SK-N-SH (cell line): ENCODE measurements around the gene RPH3AL. TPM values are rescaled to one million over a fixed set of nuclear protein-coding genes. Genes with fewer than 3 reads are reported as not detected.
"Not testable (repeated sequence)": the region's sequence is repeated elsewhere in the genome, so short reads cannot be mapped to it uniquely, and the experiment has no call there.

ENCODE experiments used
- CTCF ChIA-PET: fragments of 300-600, 350-600 bp; formaldehyde crosslinking; extraction: SDS; loops from one replicate; lab custom pipeline; 2021; lab: Yijun Ruan, JAX
- POLR2A ChIA-PET: fragments of 350-600 bp; sonication (Branson Sonifier 250); formaldehyde crosslinking; extraction: SDS; loops from one replicate; lab custom pipeline; 2020; ENCODE audit warnings: antibody characterized with exemption, inconsistent platforms; lab: Yijun Ruan, JAX
- DNase-seq: peaks from one replicate; pipeline ENCODE4 v3.0.0; 2012
- H2AFZ ChIP-seq: fragments of 200-600 bp; sonication (generic); 2 replicates; pipeline ENCODE4 v1.8.1; 2016; ENCODE audit warnings: antibody characterized with exemption, mild to moderate bottlenecking, low read depth
- H3F3A ChIP-seq: fragments of 200-600 bp; sonication (generic); replicated peaks from 2 replicates; pipeline ENCODE3; 2016; ENCODE audit warnings: antibody characterized with exemption, mild to moderate bottlenecking; ENCODE audit not compliant: insufficient read depth
- H3K27ac ChIP-seq, 2 experiments: fragments of 200-500 bp in 1 of 2; fragments of 200-600 bp in 1 of 2; sonication (Bioruptor generic) in 1 of 2; sonication (generic), shearing (Covaris generic) in 1 of 2; 2 replicates each; pipeline versions ENCODE4 v1.5.1 to v1.6.1; 2014 to 2016; ENCODE audit warnings: low read depth in 2 of 2, inconsistent platforms in 1 of 2, low read length in 1 of 2, mild to moderate bottlenecking in 1 of 2, mixed read lengths in 1 of 2
- H3K27me3 ChIP-seq: fragments of 200-600 bp; sonication (generic), shearing (Covaris generic); 2 replicates; pipeline ENCODE4 v1.6.1; 2016; ENCODE audit warnings: mixed run types; ENCODE audit not compliant: insufficient read depth
- H3K36me3 ChIP-seq, 2 experiments: fragments of 200-500 bp in 1 of 2; fragments of 200-600 bp in 1 of 2; sonication (Bioruptor generic) in 1 of 2; sonication (generic) in 1 of 2; replicated peaks in 1 of 2; 2 replicates each; pipeline versions ENCODE3 to v1.5.1; 2014 to 2016; ENCODE audit warnings: low read length in 1 of 2, mild to moderate bottlenecking in 1 of 2; ENCODE audit not compliant: insufficient read depth in 2 of 2, control insufficient read depth in 1 of 2
- H3K4me1 ChIP-seq, 2 experiments: fragments of 200-500 bp in 1 of 2; fragments of 200-600 bp in 1 of 2; sonication (Bioruptor generic) in 1 of 2; sonication (generic), shearing (Covaris generic) in 1 of 2; 2 replicates each; pipeline versions ENCODE4 v1.5.1 to v1.6.1; 2014 to 2016; ENCODE audit warnings: low read depth in 1 of 2, low read length in 1 of 2, mixed run types in 1 of 2; ENCODE audit not compliant: insufficient read depth in 2 of 2, control insufficient read depth in 1 of 2
- H3K4me2 ChIP-seq: fragments of 200-600 bp; sonication (generic), shearing (Covaris generic); 2 replicates; pipeline ENCODE4 v1.6.1; 2017; ENCODE audit warnings: mixed run types
- H3K4me3 ChIP-seq, 2 experiments: fragments of 200-500 bp in 1 of 2; fragments of 200-600 bp in 1 of 2; sonication (Bioruptor generic) in 1 of 2; sonication (generic), shearing (Covaris generic) in 1 of 2; 2 replicates each; pipeline versions ENCODE4 v1.5.1 to v1.8.1; 2014 to 2016; ENCODE audit warnings: low read depth in 2 of 2, inconsistent platforms in 1 of 2, low read length in 1 of 2, mild to moderate bottlenecking in 1 of 2, mixed read lengths in 1 of 2, moderate library complexity in 1 of 2
- H3K79me2 ChIP-seq: fragments of 200-600 bp; sonication (generic); 2 replicates; pipeline ENCODE4 v1.8.1; 2017; ENCODE audit warnings: mild to moderate bottlenecking; ENCODE audit not compliant: insufficient read depth
- H3K9ac ChIP-seq: fragments of 200-600 bp; sonication (generic); 2 replicates; pipeline ENCODE4 v1.6.1; 2017; ENCODE audit warnings: mixed run types
- H3K9me2 ChIP-seq: fragments of 200-600 bp; sonication (generic); 2 replicates; pipeline ENCODE4 v1.6.1; 2017; ENCODE audit warnings: mixed run types
- H3K9me3 ChIP-seq: fragments of 200-600 bp; sonication (generic); 2 replicates; pipeline ENCODE4 v1.6.1; 2017; ENCODE audit warnings: mixed run types, mild to moderate bottlenecking, moderate library complexity
- H4K20me1 ChIP-seq: fragments of 200-600 bp; sonication (generic); 2 replicates; pipeline ENCODE4 v1.6.1; 2017; ENCODE audit warnings: mild to moderate bottlenecking, mixed run types; ENCODE audit not compliant: insufficient read depth
- GABPA ChIP-seq: IDR thresholded peaks from 2 replicates; pipeline ENCODE4 v1.4.0; 2012; ENCODE audit warnings: low read depth, mild to moderate bottlenecking
- MEF2A ChIP-seq: IDR thresholded peaks from 2 replicates; pipeline ENCODE4 v1.4.0; 2012; ENCODE audit warnings: low read depth, borderline replicate concordance
- MXI1 ChIP-seq: IDR thresholded peaks from 2 replicates; pipeline ENCODE4 v1.6.1; 2012; ENCODE audit warnings: mild to moderate bottlenecking, low read depth, low read length, improper control_type of control experiment
- NRF1 ChIP-seq: IDR thresholded peaks from 2 replicates; pipeline ENCODE4 v1.6.1; 2012; ENCODE audit warnings: low read depth, mild to moderate bottlenecking, low read length
- RFX5 ChIP-seq: IDR thresholded peaks from 2 replicates; pipeline ENCODE4 v1.6.1; 2012; ENCODE audit warnings: mild to moderate bottlenecking, improper control_type of control experiment, low read length
- RXRA ChIP-seq: IDR thresholded peaks from 2 replicates; pipeline ENCODE4 v1.4.0; 2012; ENCODE audit warnings: low read depth, mild to moderate bottlenecking, borderline replicate concordance
- TCF12 ChIP-seq: IDR thresholded peaks from 2 replicates; pipeline ENCODE4 v1.4.0; 2012
- WGBS: methylation state at CpG from one replicate; pipeline ENCODE4 v1.1.6; 2017; ENCODE audit warnings: low lambda C conversion rate; 5-methylcytosine and 5-hydroxymethylcytosine counted together
- polyA plus RNA-seq, 3 experiments: library from polyadenylated mRNA; depleted of rRNA; stranded (reverse); fragments of >200 nt; gene quantifications; 2 replicates each; pipeline ENCODE4 v1.2.3, GENCODE V29; 2012
- TF ChIP-seq, protein P1 (sequence below): IDR thresholded peaks from 2 replicates; pipeline ENCODE4 v1.6.1; 2012; ENCODE audit warnings: mild to moderate bottlenecking, low read depth, low read length, moderate library complexity
- TF ChIP-seq, protein P2 (sequence below): fragments of 150-350 bp; IDR thresholded peaks from 2 replicates; pipeline ENCODE4 v1.6.1; 2016; ENCODE audit warnings: mild to moderate bottlenecking, low read depth, low read length
- TF ChIP-seq, protein P3 (sequence below): fragments of 150-350 bp; IDR thresholded peaks from 2 replicates; pipeline ENCODE4 v1.6.1; 2017; ENCODE audit warnings: antibody characterized with exemption, low read length, low read depth, borderline replicate concordance
- TF ChIP-seq, protein P4 (sequence below): IDR thresholded peaks from 2 replicates; pipeline ENCODE4 v1.4.0; 2012; ENCODE audit warnings: low read depth

Gene RPH3AL
- polyA plus RNA-seq, 1 of the 3 experiments (the other 2 are of a cell fraction), result 2.9 TPM

DNA sequence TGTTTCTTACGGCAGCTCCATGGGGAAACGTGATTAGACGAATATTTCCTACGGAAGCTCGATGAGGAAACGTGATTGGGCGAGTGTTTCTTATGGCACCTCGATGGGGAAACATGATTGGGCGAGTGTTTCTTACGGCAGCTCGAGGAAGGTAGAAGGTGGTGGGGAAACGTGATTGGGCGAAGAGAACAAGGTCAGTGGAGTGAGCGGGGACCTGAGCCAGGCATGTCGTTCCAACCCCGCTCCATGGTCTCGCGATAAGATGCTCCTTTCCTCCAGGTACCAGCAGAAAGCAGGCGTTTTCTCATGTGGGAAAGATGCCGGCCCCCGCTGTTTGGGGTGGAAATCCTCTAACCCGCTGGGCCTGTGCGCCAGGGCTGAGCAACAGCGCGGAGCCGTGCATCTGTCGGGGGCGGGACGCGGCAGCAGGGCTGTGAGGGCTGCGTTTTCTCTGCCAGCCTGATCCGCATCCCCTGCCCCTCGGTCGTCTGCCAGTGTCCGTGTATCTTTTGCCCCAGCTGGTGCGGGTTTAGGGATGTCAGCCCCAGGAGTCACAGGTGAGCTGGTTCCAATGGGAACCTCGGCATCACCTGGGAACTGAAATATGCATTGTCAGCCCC, 145.6 kb downstream of the RPH3AL start:
- no peaks in the 10 kb centered on the region for H3K9me3 ChIP-seq
- no peak overlapping the region for H3K4me3 ChIP-seq
- no peak overlapping the region for H2AFZ ChIP-seq
- H3K9me2 ChIP-seq, result no peaks in the 10 kb centered on the region
- no peak for TF ChIP-seq RXRA
- TF ChIP-seq MEF2A, result no peak
- TF ChIP-seq, protein P1, sequence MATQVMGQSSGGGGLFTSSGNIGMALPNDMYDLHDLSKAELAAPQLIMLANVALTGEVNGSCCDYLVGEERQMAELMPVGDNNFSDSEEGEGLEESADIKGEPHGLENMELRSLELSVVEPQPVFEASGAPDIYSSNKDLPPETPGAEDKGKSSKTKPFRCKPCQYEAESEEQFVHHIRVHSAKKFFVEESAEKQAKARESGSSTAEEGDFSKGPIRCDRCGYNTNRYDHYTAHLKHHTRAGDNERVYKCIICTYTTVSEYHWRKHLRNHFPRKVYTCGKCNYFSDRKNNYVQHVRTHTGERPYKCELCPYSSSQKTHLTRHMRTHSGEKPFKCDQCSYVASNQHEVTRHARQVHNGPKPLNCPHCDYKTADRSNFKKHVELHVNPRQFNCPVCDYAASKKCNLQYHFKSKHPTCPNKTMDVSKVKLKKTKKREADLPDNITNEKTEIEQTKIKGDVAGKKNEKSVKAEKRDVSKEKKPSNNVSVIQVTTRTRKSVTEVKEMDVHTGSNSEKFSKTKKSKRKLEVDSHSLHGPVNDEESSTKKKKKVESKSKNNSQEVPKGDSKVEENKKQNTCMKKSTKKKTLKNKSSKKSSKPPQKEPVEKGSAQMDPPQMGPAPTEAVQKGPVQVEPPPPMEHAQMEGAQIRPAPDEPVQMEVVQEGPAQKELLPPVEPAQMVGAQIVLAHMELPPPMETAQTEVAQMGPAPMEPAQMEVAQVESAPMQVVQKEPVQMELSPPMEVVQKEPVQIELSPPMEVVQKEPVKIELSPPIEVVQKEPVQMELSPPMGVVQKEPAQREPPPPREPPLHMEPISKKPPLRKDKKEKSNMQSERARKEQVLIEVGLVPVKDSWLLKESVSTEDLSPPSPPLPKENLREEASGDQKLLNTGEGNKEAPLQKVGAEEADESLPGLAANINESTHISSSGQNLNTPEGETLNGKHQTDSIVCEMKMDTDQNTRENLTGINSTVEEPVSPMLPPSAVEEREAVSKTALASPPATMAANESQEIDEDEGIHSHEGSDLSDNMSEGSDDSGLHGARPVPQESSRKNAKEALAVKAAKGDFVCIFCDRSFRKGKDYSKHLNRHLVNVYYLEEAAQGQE, result no peak
- TF ChIP-seq RFX5, result no peak
- TF ChIP-seq GABPA, result no peak
- TF ChIP-seq, protein P2, sequence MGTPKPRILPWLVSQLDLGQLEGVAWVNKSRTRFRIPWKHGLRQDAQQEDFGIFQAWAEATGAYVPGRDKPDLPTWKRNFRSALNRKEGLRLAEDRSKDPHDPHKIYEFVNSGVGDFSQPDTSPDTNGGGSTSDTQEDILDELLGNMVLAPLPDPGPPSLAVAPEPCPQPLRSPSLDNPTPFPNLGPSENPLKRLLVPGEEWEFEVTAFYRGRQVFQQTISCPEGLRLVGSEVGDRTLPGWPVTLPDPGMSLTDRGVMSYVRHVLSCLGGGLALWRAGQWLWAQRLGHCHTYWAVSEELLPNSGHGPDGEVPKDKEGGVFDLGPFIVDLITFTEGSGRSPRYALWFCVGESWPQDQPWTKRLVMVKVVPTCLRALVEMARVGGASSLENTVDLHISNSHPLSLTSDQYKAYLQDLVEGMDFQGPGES, result no peak
- TF ChIP-seq NRF1, result no peak
- no peak for TF ChIP-seq MXI1
- no peak for TF ChIP-seq TCF12
- TF ChIP-seq, protein P3, sequence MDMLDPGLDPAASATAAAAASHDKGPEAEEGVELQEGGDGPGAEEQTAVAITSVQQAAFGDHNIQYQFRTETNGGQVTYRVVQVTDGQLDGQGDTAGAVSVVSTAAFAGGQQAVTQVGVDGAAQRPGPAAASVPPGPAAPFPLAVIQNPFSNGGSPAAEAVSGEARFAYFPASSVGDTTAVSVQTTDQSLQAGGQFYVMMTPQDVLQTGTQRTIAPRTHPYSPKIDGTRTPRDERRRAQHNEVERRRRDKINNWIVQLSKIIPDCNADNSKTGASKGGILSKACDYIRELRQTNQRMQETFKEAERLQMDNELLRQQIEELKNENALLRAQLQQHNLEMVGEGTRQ, result no peak
- TF ChIP-seq, protein P4, sequence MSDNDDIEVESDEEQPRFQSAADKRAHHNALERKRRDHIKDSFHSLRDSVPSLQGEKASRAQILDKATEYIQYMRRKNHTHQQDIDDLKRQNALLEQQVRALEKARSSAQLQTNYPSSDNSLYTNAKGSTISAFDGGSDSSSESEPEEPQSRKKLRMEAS, result no peak
- no peak for DNase-seq
- WGBS, result 81% methylated on average over 31 of the region's 37 CpGs
- ChIA-PET CTCF (interaction anchor here (0.7 kb wide), 1 partner anchor 204 kb away, joined by 3 read pairs; no protein-coding TSS in a partner anchor), POLR2A (no interaction called here)
- H3K27me3 ChIP-seq, result no peaks in the 10 kb centered on the region
- no peak overlapping the region for H3K9ac ChIP-seq
- no peak overlapping the region for H3K27ac ChIP-seq
- no peaks in the 10 kb centered on the region for H3K79me2 ChIP-seq
- H3K36me3 ChIP-seq, result no peaks in the 10 kb centered on the region
- no peaks in the 10 kb centered on the region for H4K20me1 ChIP-seq
- no peak overlapping the region for H3K4me2 ChIP-seq
- no peaks in the 10 kb centered on the region for H3K4me1 ChIP-seq
- H3F3A ChIP-seq, result no peaks in the 10 kb centered on the region

DNA sequence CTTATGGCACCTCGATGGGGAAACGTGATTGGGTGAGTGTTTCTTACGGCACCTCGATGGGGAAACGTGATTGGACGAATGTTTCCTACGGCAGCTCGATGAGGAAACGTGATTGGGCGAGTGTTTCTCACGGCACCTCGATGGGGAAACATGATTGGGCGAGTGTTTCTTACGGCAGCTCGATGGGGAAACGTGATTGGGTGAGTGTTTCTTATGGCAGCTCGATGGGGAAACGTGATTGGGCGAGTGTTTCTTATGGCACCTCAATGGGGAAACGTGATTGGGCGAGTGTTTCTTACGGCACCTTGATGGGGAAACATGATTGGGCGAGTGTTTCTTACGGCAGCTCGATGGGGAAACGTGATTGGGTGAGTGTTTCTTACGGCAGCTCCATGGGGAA, 146.1 kb downstream of the RPH3AL start:
- WGBS, result 74% methylated on average over 27 of the region's 27 CpGs
- H3K27me3 ChIP-seq, DNase-seq, H3K79me2 ChIP-seq, H3F3A ChIP-seq, H4K20me1 ChIP-seq, H3K4me1 ChIP-seq, H3K27ac ChIP-seq, H2AFZ ChIP-seq, H3K9me2 ChIP-seq, H3K9me3 ChIP-seq, H3K4me3 ChIP-seq, H3K9ac ChIP-seq, H3K4me2 ChIP-seq, H3K36me3 ChIP-seq, POLR2A ChIA-PET: not testable (repeated sequence)
- CTCF ChIA-PET, result interaction anchor here (0.7 kb wide), 1 partner anchor 205 kb away, joined by 3 read pairs; no protein-coding TSS in a partner anchor
